Erythroblast (primary cell): ENCODE data around the gene ROBO2.

Experiments used
- DNase-seq, 2 experiments: peaks; one replicate each; lab custom pipeline; 2025; lab: John Stamatoyannopoulos, UW
- GATA1 ChIP-seq: IDR thresholded peaks from 2 replicates; pipeline ENCODE4 v1.6.1; 2011; ENCODE audit warnings: low read depth, mild to moderate bottlenecking, control low read depth, low read length, moderate library complexity
- POLR2A ChIP-seq: IDR thresholded peaks from 2 replicates; pipeline ENCODE4 v1.6.1; 2011; ENCODE audit warnings: mild to moderate bottlenecking, low read length

ROBO2 gene

DNA sequence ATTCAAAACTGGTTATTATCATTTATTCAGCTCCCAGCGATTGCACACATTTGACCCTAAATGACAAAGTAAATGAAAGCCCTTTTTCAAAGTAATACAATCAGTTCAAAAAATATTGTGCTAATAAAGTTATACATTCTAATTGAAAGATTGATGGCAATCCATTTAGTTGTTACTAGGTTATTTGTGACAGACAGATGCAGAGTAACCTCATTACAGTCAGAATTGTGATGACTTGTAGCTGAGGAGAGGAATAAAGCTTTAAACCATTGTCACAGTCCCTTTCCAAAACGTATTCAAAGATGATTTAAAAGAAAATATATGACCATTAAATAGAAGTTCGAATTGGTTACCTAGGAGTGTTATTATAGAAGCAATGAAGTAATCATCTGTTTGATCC, 86.1 kb downstream of the ROBO2 start:
- DNase-seq = no peak

DNA sequence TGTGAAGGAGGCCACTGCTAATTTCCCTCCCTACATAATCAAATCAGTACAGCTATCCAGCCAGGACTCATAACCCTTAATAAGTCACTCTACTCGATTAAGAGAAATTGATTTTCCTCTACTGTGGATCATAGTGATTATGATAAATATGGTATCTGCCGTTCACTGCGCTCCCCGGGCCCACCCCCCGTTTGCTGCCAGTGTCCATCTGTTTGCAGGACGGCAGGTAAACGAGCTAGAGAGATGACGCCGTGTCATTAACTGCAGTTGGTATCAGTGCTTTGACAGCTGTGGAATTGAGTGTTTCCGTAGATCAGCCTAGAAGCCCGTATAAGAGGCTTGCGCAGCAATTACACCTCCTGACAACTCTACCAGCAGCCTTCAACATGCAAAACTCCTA, 94.9 kb downstream of the ROBO2 start:
- DNase-seq = no peak
- TF ChIP-seq GATA1 (no peak), POLR2A (no peak)

More for the DNA sequence above, 86.1 kb downstream of the ROBO2 start:
- TF ChIP-seq POLR2A (no peak), GATA1 (no peak)

DNA sequence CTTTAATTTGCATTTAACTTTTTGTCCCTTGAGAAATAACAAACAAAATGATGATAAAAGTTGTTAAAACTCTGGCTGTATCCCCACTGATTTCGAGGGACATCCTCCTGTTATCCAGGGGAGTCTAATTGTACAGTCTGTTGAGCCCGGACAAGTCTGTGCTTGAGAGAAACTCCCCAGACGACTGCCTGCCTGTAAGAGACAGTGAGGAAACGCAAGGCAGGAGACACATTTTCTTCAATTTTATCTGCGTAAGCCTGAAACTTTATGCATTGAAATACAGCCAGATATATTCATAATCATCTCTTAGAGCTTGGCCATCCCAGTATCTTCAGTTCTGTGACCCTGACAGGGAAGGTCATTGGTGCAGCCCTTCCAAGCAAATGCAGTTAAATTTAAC, 97.7 kb downstream of the ROBO2 start:
- no peak for DNase-seq
- no peak for TF ChIP-seq GATA1

DNA sequence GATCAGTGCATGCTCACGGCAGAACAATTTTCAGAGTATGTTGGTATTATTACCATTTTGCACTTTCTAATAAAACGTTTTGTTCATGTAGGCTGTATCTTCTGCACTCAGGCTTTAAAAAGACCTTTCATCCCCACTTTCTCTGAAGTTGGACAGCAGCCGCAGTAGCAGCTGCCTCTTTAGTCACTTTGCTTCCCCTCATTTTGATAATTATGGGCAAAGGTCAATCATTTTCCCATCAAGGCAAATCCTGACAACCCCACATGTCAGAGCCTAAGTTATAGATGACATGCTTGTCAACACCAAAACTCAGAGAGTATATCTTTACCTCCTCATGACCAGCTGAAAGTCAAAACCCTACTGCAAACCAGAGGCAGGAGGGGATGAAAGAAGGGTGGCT, 99.7 kb downstream of the ROBO2 start:
- no peak for TF ChIP-seq POLR2A
- TF ChIP-seq GATA1 = no peak
- DNase-seq = no peak

DNA sequence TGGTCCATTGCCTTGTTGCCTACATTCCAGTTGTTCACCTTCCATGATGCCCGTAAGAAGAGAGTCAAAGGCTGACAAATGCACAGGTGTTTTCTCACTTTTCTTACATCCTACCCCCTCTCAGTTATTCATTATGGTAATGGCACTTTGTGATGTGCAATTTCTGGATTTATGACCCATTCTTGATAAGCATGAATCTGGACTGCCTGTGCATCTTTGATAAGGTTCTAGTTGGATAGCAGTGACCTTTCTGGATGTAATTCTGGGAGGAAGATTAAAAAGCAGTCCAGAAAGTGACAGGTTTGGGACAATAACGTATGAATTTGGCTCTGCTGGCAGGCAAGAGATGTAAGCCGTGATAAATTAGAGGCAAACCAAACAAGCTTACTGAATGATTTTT, 101.5 kb downstream of the ROBO2 start:
- TF ChIP-seq GATA1 (no peak), POLR2A (no peak)
- no peak for DNase-seq

DNA sequence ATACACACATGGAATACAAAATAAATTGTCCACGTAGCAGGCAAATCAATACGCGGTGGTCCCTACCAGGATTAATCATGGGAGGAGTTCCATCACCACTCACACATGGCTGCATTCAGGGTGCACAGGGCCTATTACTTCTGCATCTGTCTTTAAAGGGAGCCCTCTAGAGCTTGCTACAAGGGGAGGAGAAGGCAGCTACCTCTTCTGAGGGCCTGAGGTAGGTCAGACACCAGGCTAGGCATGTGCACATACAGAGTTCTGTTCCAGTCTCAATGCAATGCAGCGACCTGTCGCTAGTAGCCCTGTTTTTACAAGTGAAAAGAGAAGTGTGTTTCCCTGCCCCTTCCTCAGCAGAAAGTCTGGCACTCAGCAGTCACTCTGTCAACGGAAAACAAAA, 102.7 kb downstream of the ROBO2 start:
- no peak for TF ChIP-seq GATA1
- TF ChIP-seq POLR2A = no peak
- no peak for DNase-seq

DNA sequence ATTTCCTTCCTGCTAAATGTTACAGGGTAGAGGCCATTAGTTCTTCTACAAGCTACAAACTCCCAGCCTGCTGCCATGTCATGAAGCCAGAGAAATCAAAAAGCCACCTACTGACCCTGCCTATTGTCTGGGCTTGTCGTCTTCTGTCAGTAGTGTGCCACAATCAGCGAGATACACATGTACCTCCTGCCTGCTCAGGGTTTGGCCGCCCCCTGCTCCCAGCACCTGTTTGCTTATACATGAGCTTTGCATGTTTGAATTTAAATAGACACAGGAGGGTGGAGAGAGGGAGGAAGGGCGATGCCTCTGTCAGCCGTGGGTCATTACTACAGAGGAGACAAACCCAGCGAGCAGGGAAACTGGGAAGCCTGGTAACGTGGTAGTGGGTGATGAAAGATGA, 106.1 kb downstream of the ROBO2 start:
- no peak for DNase-seq
- no peak for TF ChIP-seq POLR2A
- TF ChIP-seq GATA1 = no peak

DNA sequence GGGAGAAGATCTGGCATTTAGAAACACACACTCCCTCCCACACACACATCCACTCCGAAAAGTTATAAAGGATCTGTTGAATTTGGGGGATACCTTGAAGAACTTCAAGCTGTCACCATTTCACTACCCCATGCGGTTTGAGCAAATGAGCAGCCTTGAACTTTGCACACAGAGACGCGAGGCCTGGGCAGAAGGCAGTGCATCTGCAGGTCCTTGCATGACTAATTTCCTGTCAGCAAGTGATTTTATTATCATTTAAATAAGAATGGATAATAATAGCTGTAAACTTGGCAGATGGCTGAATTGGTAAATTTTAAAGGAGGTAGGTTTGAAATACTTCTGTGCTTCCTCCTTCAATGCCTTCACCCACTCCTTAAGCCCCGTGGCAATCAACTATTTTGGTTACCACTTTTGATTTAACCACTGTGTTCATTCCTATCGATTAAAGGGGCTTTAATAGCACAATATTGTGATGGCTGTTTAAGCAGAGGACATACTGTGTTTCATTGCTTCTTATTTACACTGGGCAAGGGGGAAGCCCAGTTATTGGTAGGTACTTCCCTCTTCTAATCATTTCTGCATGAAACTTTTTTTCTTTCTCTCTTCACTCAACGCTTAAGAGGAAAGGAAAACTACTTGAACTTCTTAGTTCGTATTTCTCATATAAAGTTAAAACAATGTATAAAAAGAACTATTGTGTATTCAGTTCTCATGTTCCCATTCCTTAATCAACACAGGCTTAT, 108.1 kb downstream of the ROBO2 start:
- DNase-seq = no peak
- TF ChIP-seq GATA1 (no peak), POLR2A (no peak)

DNA sequence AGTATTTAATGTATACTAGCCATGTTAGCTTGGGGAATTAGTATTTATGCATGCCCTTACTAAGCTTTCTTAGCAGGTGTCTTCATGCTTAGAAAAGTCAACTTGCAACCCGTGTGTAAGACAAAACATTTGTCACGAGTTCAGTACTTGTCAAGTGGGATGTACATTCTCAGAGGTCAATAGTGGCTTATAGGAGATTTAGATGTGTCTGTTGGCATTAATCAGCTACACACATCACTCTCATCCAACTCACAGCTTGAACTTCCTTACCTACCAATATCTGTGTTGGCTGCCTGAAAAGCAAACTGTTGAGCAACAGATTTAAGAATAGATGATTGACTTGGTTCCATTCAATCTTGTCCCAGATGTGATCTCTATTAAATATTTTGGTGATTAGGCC, 109.5 kb downstream of the ROBO2 start:
- no peak for DNase-seq
- TF ChIP-seq GATA1 (no peak), POLR2A (no peak)

DNA sequence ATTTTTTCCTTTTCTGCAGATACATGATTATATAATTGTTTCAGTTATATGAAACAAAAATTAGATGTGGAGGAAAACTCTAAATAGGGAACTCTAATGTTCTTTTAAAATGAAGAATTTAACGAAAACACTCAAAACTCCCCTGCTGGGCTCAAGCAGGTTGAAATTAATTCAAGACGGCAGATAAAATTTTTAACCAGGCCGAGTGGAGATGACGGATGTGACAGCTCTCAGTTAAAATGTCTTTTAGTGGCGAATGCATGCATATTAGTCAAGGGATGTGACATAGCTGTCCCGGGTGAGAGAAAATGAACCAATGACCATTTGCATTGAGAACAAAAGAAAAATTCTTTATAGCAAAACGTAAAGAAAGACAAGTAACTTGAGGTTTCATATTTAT, 110.1 kb downstream of the ROBO2 start:
- TF ChIP-seq GATA1 = no peak
- no peak for TF ChIP-seq POLR2A

DNA sequence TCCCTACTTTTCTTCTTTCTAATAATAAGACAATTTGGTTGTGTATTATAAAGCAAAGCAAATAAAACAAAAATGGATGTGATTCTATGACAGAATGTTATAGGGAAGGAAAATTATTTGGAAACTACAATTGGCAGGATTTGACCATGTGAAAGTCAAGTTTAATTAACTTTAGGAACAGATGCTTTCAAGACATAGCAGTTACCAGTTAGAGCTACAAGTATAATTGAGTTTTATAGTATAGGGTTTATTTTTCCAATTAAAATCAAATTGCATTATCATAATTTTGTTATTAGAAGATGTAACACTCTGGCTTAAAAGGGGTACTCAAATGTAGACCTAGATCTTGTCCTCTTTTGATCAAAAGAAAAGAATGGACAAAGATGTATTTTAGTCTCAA, 110.9 kb downstream of the ROBO2 start:
- DNase-seq = no peak
- TF ChIP-seq GATA1 (no peak), POLR2A (no peak)

More for the DNA sequence above, 110.1 kb downstream of the ROBO2 start:
- no peak for DNase-seq

DNA sequence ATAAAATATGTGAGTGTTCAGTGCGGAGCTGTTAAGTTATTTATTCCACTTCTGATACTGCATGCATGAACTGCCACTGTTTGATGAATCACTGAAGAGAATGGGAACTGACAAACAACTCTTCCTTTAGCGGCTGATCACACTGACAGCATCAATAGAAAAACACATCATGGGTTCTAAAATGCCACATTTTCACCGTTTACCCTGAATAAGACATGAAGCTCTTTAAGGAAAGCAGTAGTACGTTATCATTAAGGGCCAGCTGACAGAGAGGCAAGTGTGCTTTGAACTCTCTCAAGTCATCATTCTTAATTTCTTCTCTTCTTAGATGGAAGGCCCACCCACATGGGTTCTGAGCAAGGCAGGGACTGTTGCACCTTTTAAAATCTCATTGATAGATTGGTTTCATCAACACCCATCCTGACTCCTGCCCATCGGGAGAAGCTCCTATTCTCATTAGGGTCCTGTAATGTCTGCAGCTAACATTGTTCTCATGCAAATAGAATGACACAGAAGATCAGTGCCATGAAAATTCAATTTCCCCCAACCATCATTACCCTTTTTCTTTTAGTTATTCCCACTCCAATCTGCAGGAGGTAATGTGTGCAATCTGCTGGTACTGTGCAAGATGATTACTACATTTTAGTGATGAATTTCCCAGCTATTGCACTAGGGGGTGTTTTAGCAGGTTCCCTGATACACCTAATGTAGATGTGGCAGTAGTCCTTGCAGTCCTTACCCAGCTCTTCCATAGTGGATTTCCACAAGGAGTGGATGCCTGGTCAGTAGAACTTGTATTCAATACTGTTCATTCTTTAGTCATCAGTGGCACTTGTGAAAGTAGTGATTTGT, 119.1 kb downstream of the ROBO2 start:
- no peak for DNase-seq
- TF ChIP-seq POLR2A (no peak), GATA1 (no peak)

DNA sequence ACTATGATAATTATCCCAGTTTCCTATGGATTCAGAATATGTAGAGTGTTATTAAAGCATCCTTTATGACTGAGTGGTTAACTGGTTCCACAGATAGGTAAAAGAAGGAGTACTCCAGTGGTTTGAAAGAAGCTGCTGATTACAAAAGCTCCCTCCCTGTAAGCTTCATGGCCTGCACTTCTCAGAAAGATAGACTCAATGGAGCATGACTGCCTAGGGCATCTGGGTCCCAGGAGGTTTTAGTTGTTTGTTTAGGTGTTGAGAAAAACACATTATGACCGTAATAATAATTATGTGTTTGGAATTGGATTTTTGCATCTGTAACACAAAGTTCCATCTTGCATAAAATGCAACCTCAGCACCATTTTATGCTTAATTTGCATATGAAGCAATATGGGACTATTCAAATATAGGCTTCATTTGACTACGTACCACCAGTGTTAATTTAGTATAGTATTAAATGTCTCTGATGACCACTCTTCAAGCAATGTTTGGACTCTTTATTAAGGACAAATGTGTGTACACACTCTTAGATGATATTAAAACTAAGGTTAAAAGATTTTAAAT, 121.1 kb downstream of the ROBO2 start:
- no peak for TF ChIP-seq POLR2A
- no peak for TF ChIP-seq GATA1
- no peak for DNase-seq

DNA sequence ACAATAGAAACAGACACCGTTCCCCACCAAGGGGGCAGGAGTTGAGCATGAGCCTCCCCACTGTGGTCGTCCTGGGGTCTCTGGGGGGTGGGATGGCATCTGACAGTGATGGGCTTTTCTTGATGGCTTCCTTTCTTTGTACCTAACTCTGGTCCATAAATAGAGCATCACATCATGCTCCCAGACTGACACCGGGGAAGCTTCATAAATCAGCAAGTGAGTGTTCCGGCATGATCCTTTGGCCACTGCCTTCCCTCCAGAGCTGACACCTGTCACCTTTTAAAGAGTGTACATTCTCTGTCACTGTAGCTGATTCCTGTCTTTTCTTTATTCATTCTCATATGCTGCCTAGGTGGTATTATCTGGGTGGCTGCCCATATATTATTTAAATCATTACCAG, 129.9 kb downstream of the ROBO2 start:
- TF ChIP-seq POLR2A (no peak), GATA1 (no peak)
- DNase-seq = no peak

DNA sequence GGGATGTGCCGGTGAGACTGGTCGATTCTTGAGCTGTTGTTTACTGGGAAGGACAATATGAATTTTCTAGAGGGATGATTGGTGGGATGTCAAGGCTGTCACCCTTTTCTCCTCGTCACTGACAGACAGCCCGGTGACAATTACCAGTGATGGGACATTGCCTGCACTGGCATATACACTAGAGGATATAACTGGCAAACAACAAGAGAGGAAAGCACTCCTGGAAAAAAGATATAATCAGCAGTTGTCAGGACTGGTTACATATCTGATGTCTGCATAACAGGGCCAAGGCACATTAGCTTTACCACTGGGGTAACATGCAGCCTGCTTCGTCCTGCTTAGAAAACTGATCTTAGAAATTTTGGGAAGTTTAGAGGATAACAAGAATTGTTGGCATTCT, 131.1 kb downstream of the ROBO2 start:
- TF ChIP-seq GATA1 (no peak), POLR2A (no peak)
- no peak for DNase-seq
